ENCODE results near the gene MS4A10.

Gene MS4A10

GRCh38 chr11:60830478-60831142 lies 45.5 kb downstream of the MS4A10 start:
- DNase-seq (ENCODE audit: low read depth), result peak; percentile 13

DNA sequence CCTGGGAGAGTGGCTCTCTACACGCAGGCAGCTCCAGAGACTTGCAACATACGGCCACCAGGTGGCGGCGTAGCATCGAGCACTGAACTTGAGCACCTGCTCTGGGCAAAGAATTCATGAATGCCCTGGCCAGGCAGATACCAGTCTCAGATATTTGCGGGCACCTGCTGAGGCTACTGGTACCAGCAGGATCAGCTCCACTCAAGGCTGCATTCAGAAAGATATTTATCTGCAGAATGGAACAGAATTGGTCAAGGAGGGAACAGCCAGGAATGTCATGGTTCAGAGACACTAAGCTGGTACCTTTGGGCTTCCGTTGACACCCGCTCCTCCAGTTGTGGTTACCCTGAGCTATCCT lies 46.0 kb downstream of the MS4A10 start:
- DNase-seq (ENCODE audit: low read depth), result peak; percentile 76

DNA sequence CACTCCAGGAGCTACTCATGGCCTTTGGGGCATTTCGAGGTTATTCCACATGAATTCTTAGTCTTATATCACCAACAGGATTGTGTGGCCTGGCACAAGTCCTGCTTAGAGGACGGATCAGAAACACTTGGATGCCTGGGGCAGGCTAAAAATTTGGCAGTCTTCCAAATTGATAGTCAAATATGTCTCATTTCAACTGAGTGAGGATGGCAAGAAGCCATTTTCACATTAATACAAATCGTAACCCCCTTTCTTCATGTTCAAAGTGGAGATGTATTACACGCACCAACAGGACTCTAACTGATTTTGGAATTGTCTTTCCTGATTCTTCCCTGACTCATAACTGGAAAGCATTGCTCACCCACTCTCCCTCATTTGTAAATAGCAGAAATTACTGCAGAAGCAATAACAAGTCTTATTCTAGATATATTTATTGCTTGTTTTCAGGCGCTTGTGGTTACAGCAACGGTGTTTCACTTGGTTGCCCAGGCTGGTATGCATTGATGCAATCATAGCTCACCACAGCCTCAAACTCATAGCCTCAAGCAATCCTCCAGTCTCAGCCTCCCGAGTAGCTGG lies 46.5 kb downstream of the MS4A10 start:
- DNase-seq (ENCODE audit: low read depth), result no peak

DNA sequence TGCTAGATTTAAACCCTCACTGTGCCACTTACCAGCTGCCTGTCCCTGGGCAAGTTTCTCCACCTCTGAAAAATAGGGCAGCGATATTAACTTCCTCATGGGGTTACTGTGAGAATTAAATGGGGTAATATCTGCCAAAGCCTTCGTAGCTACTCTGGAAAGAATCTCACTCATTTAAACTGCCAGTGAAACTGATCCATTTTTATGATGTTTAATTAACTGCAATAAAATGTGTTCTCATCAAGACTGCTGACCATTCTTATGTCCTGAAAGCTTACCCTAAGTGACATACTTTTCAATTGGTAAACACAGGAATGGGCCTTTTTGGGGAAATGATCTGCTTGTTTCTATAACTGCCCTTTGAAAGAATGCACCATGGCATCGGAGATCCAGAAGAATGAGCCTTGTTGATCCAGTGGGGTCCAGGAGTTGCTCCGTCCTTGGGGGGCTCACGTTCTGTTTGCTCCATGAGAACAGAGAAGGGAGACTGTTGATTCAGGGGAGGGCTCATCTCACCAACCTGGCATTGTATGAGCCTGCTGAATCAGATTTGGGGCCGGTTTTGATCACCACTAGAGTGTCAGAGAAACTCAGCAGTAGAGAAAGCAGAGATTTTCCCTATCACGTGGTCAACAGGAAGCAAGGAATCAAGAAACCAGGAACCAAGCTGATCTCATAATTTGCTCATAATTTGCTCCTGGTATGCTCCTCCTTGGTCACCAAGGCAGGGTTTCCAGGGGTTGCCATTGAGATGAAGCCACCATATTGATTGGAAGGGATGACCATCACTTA lies 49.8 kb downstream of the MS4A10 start:
- no peak for DNase-seq (ENCODE audit: low read depth)

DNA sequence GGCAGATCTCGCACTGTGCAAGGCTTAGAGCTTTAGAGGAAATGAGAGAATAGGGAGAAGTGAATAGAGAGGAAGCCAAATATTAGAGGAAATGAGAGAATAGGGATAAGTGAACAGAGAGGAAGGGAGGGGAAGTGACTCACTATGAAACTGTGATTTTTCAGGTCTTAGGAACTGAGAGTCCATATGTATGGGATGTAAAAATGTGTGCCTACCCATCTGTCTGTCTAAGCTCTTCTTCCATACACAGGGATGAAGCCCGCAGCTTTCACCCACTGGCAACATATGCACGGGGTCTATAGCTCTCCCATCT lies 50.4 kb downstream of the MS4A10 start:
- DNase-seq (ENCODE audit: low read depth), result no peak

GRCh38 chr11:60836866-60837515 lies 51.9 kb downstream of the MS4A10 start:
- DNase-seq (ENCODE audit: low read depth), result no peak

DNA sequence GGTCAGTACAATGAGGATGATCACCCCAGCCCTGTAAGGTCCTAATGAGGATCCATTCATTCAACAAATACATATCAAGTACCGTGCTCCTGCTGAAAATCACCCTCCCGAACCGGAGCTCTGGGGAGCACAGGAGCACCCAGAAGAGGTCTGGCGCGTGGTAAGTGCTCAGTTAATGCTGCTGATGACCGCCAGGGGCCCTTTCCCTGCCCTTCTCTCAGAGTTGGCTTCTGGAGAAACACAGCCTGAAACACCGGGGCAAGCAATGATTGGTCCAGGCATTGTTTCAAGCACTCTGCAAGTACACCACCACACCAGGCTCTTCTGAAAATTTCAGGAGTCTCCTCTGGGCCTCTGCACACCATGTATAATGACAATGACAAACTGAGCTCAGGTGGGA lies 53.0 kb downstream of the MS4A10 start:
- DNase-seq (ENCODE audit: low read depth), result no peak

GRCh38 chr11:60840470-60841430 lies 55.6 kb downstream of the MS4A10 start:
- no peak for DNase-seq (ENCODE audit: low read depth)

GRCh38 chr11:60841797-60842667 lies 56.9 kb downstream of the MS4A10 start, which contains the start of gene CCDC86:
TSS of gene CCDC86 (plus strand) at chr11:60842113. CDS start at chr11:60842125, 12 bp downstream.
- peak; percentile 99 for DNase-seq (ENCODE audit: low read depth)

- DNase-seq (ENCODE audit: low read depth), result no peak
Observed at GRCh38 chr11:60842668-60843600, 57.8 kb downstream of the MS4A10 start.

DNA sequence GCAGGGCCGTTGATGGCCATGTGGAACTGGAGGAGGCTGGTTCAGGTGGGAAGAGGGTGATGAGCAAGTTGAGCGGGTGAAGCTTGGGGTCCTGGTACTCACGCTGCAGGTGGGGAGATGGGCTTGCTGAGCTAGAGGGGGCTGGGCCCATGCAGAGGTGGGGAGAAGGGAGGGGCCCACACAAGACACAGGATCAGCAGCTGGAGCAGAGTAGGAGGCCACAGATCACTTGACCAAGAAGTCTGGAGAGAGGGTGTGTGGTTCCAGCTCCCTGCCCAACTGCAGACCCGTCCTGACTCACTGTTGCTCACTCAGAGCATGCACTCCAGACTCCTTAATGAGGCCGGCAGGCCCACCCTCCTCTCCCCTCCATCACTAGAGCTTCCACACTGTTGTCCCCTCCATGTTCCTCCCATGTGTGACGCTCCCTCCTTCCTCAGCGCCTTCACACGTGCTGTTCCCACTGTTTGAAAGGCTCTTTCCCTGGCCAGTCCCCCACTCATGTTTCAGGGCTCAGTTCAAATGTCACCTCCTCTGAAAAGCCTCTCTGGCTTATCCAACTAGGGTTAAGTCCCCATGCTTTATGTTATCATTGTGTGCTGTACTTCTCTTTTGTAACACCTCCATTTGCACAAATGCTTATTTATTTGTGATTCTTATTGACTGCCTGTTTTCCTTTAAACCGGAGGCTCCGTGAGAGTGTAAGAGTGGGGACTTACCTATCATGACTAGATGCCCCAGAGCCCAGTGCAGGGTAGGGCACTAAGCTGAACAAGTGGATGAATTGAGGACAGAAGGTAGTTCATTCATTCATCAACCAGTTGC lies 59.1 kb downstream of the MS4A10 start:
- no peak for DNase-seq (ENCODE audit: low read depth)

DNA sequence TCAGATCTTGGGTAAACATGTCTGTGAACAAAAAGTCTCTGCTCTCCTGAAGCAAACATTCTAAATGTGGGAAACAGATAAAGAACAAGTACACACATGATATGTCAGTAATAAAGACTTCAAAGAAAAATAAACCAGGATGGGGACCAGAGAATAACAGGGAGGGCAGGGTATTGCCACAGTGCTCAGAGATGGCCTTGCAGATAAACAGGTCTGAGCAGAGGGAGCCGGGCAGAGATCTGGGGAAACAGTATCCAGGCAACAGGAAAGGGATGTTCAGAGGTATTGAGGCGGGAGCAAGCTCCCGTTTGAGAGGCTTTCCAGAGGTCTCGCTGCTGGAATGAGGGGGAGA lies 59.7 kb downstream of the MS4A10 start:
- DNase-seq (ENCODE audit: low read depth), result no peak

DNA sequence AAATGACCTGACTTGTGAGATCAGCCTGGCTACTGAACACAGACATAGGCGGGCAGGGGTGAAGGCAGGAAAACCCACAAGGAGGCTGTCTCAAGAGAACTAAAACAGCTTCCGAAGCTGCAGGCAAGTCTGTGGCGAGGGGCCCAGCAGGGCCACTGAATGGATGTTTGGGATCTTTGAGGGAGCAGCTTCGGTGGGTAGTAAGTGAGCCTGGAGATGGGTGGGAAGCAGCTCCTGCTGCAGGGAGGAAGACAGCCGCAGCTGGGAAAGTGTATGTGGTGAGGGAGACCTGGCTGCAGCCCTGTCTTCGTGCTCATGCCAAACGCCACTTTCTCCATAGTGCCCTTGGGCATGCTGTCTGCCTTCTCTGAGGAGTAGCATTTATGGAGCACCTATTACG lies 60.2 kb downstream of the MS4A10 start:
- DNase-seq (ENCODE audit: low read depth), result no peak

GRCh38 chr11:60847281-60847680 lies 62.1 kb downstream of the MS4A10 start:
- no peak for DNase-seq (ENCODE audit: low read depth)

- no peak for DNase-seq (ENCODE audit: low read depth)
Observed at GRCh38 chr11:60847896-60848295, 62.8 kb downstream of the MS4A10 start.

- no peak for DNase-seq (ENCODE audit: low read depth)
Observed at GRCh38 chr11:60848714-60849151, 63.6 kb downstream of the MS4A10 start.

GRCh38 chr11:60849641-60850520 lies 64.7 kb downstream of the MS4A10 start:
- DNase-seq (ENCODE audit: low read depth), result no peak
